HG03060 (cell line): ENCODE measurements around the gene CDKN1B.
A peak's percentile ranks its signal among the peaks of the same experiment; 100 is the strongest.

Source experiments
- ATAC-seq: cut with Tn5 transposase; IDR thresholded peaks from one replicate; pipeline ENCODE4 v1.9.1; 2021; ENCODE audit warnings: low read depth, moderate number of reproducible peaks; ENCODE audit not compliant: unreplicated experiment

The CDKN1B gene

DNA sequence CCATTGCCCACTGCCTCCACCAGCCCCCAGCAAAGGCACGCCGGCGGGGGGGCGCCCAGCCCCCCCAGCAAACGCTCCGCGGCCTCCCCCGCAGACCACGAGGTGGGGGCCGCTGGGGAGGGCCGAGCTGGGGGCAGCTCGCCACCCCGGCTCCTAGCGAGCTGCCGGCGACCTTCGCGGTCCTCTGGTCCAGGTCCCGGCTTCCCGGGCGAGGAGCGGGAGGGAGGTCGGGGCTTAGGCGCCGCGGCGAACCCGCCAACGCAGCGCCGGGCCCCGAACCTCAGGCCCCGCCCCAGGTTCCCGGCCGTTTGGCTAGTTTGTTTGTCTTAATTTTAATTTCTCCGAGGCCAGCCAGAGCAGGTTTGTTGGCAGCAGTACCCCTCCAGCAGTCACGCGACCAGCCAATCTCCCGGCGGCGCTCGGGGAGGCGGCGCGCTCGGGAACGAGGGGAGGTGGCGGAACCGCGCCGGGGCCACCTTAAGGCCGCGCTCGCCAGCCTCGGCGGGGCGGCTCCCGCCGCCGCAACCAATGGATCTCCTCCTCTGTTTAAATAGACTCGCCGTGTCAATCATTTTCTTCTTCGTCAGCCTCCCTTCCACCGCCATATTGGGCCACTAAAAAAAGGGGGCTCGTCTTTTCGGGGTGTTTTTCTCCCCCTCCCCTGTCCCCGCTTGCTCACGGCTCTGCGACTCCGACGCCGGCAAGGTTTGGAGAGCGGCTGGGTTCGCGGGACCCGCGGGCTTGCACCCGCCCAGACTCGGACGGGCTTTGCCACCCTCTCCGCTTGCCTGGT is at the start of gene CDKN1B:
Gene CDKN1B (plus strand): TSS at position 576 of the 793 bp plus-strand sequence. CDS start 472 bp downstream, outside the sequence.
- no peak for ATAC-seq

DNA sequence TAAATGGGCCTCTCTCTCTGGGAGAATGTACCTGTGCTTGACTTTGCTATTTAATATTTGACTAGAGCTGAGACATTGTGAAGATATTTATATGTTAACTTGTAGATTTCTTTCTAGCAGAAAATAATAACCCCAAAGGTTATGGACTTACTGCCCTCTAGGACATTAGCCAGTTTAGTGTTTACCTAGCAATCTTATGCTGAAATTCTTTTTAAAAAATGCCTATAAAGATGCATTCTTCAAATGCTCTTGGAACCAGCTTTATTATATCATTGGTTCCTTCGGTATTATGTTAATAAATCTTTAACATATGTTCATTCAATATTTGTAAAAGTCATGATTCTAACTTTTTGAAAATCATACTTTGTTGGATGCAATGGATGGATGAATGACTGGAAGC is 49.2 kb upstream of the CDKN1B start:
- no peak for ATAC-seq

DNA sequence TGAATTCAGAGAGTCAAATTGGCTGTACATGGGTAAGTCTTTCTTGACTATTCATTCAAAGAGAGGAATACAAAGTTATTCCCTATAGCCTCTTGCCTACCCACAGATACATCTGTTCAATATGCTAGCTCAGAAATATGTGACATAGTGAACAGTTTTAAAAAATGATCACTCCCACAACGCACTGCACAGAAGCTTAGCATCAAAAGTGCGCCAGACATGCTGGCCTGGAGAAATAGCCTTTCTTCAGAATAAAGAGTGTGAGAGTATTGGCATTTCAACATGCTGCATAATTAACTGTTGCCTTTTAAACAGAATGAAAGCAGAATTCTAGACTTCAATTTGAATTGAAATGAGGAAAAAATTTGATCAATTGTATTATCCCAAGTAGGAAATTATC is 48.1 kb upstream of the CDKN1B start:
- ATAC-seq = no peak

DNA sequence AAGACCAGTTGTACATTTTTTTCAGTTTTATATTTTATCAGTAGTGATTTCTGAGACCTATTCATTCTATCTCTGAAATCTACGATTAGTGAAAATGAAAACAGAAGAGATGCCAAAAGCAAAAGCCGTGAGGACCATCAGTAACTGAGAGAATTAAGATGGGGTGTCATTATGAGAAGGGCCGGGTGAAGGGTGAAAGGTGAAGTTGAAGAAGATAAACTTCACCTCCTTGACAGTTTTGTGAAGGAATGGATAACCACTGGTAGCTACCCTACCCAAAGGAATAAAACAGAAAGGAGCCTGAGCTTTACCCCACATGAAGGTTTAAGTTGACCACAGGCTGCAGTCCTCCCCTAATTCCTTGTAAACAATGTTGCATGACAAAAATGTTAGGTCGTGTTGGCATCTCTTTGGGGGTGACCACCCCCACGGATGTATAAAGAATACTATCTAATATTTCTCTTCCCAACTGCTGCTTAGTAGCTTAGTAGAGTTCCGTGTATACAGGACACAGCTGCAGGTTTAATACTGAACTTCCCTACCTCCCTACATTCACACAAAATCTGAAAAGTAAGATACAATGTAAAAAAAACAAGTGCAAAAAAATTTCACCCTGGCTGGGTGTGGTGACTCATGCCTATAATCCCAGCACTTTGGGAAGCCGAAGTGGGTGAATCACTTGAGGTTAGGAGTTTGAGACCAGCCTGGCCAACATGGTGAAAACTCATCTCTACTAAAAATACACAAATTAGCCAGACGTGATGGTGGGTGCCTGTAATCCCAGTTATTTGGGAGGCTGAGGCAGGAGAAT is 45.1 kb upstream of the CDKN1B start:
- ATAC-seq = no peak

DNA sequence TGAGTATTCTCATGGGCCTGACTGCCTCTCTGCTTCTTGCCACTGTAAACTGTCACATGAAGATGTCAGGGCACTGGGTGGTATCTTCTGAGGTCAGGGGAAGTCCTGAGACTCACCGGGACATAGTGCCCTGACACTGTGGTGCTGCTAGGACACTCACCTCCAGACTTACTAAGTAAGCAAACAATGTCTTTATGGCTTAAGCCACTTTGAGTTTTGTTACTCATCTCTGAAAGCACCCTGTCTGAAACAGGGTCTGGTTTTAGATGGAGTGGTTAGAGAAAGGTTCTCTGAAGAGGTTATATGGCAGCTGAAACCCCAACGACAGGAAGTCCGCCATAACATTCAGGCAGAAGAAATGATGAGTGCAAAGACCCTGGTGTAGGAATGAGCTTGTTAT is 43.9 kb upstream of the CDKN1B start:
- ATAC-seq = no peak

DNA sequence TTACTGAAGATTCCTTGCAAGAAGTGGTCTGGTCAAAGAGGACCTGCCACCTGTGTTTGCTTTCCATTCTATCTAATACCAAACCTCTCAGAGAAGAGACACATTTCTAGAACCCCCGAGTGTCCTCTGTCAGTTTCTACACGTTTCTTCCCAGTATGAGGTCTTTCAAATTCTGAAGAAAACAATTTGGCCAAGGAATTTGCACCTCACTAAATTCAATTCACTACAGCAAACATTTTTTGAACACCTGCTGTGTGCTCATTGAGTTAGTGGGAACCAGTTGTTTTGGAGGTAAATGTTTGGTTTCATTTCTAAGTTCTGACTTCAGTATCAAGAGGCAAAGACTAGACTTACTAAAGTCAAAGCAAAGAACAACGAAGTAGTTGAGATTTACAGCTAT is 40.6 kb upstream of the CDKN1B start:
- no peak for ATAC-seq

DNA sequence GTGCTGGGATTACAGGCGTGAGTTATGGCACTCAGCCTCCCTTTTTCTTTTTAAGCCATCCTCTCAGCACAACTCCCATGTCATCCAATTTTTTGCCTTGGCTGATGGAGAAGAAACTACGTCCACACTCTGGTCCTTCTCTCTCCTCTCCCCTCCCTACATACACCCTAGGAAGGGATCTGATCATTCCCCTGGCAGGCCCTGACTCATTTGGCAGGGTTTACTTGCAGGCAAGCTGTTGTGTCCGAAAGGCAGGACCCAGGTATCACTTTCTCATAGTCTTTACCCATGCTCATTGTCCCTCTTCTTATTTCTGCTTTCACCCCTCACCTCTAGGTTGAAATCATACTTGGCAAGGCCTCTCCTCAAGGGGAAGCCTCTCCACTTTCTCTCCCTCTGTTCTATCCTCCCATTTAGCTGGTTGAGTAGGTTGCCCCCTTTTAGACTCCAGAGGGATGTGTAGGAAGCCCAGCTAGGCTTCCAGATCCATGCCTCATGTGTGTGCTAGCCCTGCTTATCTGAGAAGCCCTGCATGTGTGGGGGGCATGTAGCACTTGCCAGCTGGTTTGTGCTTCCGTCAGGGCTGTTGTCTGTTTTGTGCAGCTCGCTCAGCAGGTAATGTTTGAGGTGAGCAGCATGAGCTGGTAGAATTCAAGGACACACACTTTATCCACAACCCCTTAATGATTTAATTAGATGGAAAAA is 36.0 kb upstream of the CDKN1B start:
- no peak for ATAC-seq

DNA sequence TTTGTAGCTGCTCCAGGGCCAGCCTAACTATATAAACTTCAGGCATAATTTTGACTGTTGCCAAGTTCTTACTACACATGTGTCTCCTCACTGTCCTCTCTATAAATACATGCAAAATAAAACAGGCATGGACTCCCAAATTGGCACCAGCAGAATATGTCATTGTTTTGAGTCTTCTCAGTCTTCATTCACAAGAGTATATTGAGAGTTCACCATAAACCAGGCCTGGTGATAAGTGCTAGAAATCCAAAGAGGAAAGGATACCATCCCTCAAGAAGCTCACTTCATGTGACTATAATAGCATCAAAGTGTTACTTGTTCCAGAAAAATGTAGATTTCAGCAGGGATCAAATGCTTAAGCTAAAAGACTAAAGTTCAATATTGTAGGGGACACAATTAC is 34.9 kb upstream of the CDKN1B start:
- ATAC-seq = no peak

DNA sequence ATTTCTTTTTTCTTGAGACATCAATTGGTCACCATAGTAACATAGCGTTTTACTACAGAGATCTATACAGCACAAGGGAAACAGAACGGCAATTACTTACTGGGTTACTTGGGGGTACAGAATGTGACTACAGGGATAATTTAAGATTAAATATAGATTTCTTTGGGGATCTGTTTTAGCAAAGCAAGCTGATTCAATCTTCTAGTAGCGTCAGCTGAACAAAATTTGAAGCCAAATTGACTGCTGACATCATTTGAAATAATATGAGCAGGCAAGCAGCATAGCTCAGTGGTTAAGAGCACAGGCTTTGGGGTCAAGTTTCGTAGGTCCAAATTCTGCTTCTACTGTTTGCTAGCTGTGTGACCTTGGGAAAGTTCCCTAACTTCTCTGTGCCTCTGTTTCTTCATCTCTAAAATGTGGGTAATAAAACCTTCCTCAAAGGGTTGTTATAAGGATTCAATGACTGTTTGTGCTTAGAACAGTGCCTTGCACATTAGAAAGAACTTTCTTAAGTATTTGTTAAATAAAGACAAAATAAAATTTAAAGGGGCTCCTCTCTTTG is 34.0 kb upstream of the CDKN1B start:
- no peak for ATAC-seq

DNA sequence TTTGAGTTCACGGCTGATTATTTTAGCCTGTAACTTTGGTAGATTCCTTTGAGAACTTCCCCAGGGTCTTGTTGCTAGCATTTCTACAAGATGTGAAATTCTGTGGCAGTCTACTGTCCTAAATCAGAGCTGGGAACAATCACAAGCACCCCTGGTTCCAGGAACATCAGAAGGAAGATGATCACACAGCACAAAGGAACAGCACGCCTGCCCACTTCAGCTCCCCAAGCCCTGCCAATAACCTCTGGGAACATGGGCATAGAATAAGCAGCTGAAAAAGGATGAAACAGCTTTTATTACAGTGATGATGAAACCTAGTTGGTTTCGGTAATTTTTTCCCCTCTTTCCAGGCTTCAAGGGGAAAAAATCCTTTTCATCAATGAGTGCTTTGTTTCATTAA is 33.4 kb upstream of the CDKN1B start:
- no peak for ATAC-seq

DNA sequence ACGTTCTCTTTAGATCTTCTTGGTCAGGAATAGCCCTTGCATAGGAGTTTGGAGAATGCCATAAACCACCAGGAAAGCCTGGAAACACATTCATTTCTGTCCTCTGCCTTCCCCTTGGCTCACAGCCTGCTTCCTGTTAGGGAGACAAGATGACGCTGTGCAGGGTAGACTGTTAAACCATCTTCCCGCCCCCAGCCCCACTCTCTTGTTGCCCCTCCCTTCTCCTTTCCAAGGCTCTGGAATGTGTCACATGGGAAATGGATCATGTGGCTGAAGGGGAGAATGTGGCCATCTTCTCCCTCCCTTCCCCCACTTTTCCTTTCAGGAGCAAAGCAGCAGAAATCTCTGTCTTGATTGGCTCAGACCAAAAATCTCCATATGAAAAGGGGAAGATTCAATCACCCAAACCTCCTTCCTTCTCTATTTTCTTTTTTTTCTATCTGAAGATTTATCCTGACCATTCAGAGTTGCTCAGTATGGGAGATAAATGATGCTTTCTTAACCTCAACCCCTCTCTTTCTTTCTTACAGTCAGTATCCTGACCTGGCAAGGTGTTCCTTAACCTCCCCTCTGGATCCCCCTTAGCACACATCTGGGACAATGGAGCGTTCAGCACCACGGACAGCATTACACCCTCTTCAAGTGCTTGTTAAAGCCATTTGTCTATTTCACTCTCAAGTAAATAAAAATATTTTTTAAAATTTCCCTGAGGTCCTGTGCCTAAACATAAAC is 32.6 kb upstream of the CDKN1B start:
- no peak for ATAC-seq

DNA sequence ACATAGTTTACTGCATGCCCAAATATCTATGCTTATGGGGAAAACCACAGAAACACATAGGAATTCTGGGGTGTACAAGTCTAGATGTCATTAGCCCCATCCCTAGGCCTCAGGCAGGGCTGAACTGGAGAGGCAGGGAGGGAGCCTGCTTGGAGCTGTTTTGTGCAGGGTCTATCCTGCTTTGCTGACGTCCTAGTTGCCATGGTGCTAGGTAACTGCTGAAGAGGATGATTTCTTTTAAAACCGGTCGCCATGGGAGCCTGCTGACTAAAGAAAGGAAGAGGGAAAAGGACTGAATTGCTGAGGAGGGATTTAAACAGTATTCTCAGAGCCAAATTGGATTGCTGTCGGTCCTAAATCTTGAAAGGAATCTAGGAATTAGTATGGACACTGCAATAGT is 31.9 kb upstream of the CDKN1B start:
- ATAC-seq = no peak

DNA sequence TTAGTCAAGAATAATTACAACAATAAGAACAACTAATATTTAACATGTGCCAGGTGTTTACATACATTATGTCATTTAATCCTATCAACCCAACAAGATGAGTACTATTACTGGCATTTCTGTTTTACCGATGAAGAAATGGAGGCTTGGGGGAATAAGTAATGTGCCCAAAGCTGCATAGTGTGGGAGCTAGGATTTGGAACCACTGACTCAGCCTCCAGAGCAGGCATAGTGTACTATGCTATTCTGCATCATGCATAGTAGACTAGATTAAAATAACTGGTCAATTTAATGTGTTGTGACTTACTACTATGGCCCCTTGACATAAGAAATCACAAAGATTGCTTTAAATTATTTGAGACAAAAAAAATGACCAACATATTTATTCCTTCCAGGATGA is 30.7 kb upstream of the CDKN1B start:
- ATAC-seq = no peak

DNA sequence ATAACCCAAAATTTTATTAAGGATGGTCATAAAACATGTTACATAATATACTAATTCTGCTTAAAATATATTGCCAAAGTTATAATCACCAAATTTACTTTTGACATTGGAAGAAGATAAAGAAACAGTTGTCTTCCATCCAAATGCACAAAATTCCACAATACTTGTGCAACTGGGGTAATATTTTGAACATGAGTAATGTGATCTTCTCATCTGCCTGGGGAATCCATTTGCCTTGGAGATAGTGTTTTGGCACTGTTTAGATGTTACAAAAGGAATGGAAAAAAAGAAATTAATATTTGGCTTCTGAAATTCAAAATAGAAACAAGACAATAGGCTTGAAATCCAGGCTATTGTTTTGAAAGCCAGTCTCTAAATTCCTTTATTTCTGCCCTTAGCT is 30.2 kb upstream of the CDKN1B start:
- no peak for ATAC-seq

DNA sequence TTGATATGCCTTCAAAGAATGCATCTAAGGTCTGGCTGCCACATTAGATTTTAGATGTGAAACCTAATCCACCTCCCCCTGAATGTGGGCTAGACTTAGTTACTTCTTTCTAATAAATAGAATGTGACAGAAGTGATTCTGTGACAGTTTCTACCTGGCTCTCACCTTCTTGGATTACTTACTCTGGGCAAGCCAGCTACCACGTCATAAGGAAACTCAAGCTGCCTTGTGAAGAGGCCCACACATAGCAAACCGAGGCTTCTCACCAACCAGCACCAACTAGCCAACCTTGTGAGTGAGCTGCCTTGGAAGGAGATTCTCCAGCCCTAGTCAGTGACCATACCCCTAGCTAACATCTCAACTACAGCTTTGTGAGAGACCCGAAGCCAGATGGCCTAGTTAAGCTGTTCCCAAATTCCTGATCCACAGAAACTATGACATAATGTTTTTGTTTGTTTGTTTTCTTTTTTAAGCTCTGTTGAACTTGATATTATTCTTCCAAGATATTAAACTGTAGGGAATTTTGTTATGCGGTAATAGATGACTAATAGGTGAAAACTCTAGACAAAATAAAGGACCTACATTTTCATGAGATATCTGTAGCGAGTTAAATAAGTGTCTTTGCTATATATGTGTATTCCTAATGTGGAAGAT is 27.4 kb upstream of the CDKN1B start:
- no peak for ATAC-seq

DNA sequence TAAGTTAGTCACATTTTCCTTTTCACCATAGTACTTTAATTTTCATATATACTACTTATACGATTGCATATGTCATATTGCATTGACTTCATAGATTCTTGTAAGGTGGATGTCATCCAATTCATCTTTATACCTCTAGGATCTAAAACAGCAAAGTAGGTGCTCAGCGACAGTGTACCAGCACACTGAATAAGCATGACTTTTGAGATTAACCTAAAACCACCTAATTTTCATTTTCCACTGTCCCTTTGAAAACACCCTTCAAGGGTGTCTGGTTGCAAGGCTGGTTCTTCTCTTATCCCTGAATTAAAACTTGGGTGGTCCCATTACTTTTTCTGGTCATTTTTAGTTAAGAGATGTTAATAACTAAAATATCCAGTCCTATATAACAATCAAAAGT is 25.6 kb upstream of the CDKN1B start:
- no peak for ATAC-seq

DNA sequence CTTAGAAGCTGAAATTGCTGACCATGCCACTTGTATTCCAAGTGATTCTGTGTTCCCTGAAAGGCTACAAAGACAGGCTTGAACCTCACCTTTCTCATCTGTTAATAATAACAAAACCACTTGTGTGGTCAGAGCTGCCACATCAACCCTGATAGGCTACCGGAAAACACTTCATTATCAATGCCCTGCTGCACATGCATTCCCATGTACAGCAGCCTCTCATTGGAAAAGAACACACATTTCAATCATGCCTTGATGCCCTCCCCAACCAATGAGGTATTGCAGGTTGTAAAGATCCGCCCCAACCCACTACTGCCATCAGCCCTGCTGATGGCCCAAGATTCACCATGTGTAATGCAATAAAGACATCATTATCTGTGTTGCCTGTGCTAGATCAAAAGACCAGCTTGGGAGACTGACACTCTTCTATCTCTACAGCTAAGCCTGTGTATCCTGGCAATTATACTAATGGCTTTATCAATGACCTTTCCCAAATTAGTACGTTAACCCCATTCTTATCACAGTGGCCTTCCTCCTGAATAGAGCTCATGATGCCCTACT is 24.0 kb upstream of the CDKN1B start:
- ATAC-seq = no peak

DNA sequence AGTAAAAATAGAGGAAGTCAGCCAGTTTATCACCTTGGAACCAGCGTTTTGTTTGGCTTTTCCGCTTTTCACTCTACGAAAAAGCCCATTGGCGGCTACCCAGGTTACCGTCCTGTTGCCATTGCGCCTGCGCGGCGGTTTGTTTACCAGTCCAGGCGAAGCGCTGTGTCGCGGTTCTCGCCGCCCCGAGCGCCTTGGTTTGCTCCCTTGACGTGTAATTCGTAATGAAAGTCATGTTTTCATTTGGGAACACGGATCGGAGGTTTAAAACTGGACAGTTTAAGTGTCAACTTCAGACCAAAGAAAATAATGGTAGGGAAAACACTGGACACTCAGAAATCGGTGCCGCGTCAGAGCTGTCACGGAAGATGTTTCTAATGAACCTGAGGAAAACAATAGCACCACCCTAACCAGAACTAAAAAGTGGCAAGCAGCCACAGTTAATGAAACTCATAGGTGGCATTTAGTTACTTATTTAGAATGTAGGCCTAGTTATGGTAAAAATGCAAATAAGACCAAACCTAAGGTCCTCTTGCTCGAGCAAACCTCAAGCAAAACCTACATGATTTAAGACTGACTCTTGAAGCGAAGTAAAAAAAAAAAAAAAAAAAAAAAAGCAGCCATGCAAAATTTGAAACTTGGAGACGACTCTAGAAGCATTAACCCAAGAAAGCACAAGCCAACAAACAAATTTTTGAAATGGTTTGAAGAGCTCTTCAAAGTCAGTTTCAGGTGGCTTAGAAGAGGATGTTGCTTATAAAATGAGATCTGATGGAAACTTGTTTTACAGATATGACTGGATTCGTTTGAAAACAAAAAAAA is 20.4 kb upstream of the CDKN1B start:
- peak; percentile 70 for ATAC-seq

DNA sequence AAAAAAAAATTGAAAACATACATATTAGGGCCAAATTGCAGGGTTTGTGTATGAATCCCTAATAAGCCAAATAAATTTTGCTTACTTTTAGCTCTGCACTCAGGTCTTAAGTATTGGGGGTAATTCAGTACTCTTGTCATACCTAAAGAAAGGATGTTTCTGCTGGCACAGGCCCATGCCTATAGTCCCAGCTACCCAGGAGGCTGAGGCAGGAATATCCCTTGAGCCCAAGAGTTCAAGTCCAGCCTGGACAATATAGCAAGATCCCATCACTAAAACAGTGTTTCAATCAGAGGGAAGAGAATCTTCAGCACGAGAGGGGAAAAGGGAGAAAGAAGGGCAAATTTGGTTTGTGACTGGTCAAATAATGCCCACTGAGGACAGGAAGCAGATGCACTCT is 17.8 kb upstream of the CDKN1B start:
- no peak for ATAC-seq
